ENCODE data around the gene PPFIA2.

The PPFIA2 gene

DNA sequence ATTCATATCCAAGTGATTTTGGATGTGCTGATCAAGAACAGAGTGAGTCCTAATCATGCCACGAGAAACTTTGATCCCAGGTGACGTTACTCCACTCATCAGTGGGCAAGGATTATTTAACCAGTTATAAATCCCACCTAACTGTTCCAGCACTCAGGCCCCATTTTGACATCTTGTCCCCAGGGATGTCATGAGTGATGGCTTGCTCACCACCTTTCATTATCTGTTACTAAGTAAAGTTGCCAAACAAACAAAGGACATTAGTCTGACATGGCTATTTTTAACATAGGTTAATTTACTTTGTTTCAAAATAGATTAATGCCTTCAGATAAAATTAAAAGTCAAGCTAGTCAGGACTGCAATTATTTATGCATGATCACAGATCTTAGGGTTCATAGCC lies 425.3 kb downstream of the PPFIA2 start:
- no peak for DNase-seq

DNA sequence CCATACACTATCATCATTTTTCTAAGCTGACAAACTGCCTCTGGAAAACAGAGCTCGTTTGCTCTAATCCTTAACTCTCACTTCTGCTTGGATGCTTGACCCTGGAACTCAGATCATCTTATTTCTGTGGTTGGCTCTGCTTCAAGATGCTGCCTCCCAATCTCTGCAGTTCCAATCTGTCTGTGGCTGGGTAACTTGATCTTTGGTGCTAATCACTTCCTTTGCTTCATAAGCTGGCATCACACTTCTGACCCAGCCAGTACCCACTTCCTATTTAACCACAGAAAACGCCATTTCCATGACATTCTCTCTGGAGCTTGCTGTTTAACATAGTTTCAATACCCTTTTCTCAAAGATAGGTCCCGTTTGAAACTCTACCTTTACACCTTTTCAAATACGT lies 427.1 kb downstream of the PPFIA2 start:
- no peak for DNase-seq

DNA sequence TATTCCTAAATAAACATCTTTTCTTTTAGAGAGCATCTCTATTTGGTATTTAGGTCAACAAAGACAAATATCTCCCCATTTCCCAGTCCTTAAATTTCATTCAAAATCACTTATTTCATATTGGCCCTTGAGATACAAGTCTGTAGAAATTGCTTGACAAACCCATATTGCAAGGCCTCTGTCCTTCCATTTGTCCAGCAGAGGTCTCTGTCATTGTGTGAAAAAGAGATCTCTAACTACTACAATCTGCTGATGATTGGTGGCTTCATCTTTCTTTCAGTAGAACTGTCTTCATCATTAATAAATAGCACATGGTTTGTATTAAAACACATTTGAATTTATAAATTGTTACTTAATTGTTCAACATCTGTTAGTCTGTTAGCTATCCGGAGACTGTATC lies 428.7 kb downstream of the PPFIA2 start:
- no peak for DNase-seq

DNA sequence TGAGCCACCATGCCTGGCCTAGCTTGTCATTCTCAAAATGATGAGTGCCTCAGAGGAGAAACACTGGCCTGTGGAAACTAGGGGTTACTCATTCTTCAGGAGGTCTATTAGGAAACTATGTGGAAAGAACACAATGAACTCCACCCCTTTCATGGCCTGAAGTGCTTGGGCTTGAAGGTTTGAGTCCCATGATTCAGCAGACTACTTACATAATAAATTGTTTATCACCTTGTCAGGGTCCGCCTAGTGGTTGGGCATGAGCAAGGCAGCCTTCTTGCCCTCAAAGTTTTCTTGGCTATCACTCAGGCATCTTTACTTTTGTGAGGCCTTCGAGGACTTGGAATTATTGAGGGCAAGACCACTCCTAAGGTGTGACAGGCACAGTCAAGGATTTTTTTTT lies 430.1 kb downstream of the PPFIA2 start:
- DNase-seq, result no peak

- DNase-seq, result no peak
Measured at GRCh38 chr12:81327425-81327824, 431.7 kb downstream of the PPFIA2 start.

DNA sequence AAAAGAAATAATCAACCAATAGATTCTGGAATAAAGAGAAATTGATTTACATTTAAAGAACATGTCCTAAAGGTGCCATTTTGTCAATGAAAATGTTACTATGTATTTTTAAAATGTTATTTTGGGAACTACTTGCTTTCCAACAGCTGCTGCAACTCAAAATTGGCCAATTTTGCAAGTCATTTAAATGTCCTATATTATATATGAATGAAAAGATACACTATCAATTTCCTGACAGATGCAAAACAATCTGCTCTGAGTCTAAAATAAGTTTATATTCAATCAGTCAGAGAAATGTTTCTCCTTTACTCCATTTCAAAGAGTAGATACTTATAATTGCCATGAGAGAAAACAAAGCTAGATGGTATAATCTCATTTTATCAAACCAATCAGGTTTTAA lies 434.1 kb downstream of the PPFIA2 start:
- no peak for DNase-seq

GRCh38 chr12:81314903-81315531 lies 444.1 kb downstream of the PPFIA2 start:
- DNase-seq, result no peak

- DNase-seq, result no peak
Measured at GRCh38 chr12:81303935-81304334, 455.2 kb downstream of the PPFIA2 start.

DNA sequence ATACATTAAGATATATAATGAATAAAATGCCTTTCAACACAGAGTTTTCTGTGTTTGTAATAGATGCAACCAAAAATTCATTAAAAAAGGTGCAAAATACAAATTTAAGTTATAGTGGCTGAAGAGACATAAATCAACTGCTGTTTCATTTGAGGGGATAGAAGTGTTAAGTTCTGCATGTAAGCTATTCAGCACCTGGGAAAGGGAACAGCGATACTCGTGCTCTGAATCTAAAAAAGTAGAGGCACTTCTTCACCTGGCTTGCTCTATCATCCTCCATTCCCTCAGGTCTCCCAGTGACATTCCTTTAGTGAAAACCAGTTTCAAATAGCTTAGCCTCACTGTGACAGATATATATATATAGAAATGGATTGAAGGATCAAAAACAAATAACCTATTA lies 458.7 kb downstream of the PPFIA2 start:
- DNase-seq, result no peak

DNA sequence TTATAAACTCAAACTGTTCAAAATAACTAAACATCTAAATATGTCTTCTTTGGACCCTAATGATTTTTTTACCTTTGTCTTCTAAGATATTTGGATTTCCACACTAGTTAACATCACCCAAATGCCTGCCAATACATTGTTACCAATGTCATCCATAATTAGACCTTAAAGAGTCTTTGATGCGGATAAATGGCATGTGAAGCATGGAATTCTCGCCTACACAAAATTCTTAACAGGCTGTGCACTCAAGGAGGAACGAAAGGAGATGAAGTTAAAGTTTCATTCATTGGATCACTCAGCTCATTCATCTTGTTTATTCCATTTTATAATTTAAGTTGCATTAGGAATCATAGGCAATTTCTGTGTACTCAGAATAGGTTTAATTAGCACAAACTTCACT lies 461.5 kb downstream of the PPFIA2 start:
- DNase-seq, result no peak

DNA sequence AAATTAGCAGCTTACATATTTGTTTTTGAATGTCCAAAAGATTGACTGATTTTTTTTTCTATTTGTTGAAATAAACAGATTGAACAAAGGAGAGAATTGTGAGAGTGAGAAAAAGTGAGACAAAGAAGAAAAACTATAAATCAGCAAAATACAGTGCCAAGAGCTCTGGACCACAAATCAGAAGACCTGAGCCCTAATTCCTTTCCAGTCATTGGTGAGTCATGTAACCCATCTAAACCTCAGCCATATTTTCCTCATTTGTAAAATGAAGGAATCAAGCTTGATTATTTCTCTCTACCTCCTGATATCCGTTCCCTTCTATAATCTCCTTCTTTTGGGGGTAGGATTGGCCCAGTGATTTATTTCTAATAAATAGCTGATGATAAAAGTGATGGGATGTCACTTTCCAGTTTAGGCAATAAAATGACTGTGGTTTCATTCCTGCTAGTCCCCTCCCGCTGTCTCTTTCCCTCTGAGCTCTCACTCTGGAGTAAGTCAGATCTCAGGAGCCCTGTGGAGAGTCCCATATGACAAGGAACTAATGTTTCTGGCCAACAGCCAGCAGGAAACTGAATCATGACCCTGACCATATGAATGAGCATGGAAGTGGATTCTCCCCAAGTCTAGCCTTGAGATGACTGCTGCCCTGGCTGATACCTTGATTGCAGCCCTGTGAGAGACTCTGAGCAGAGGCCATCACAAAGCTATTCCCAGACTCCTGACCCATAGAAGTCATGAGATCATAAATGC lies 462.4 kb downstream of the PPFIA2 start:
- no peak for DNase-seq

DNA sequence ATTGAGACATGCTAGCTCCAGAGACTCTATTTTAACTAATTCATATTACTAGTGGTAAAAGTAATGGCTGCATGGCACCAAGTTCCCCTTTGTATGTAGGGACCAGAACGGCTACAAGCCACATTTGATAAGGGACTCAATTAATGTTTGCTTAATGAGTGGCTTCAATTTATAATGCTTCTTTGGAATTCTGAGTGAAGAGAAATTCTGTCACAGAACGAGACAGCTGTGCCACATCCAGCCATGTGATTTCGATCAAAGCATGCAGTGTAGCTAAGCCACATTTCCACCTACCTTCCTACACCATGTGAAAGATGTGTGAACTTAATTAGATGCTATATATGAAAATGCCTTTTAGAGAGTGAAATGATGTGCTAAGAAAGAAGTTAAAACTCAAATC lies 463.9 kb downstream of the PPFIA2 start:
- no peak for DNase-seq

DNA sequence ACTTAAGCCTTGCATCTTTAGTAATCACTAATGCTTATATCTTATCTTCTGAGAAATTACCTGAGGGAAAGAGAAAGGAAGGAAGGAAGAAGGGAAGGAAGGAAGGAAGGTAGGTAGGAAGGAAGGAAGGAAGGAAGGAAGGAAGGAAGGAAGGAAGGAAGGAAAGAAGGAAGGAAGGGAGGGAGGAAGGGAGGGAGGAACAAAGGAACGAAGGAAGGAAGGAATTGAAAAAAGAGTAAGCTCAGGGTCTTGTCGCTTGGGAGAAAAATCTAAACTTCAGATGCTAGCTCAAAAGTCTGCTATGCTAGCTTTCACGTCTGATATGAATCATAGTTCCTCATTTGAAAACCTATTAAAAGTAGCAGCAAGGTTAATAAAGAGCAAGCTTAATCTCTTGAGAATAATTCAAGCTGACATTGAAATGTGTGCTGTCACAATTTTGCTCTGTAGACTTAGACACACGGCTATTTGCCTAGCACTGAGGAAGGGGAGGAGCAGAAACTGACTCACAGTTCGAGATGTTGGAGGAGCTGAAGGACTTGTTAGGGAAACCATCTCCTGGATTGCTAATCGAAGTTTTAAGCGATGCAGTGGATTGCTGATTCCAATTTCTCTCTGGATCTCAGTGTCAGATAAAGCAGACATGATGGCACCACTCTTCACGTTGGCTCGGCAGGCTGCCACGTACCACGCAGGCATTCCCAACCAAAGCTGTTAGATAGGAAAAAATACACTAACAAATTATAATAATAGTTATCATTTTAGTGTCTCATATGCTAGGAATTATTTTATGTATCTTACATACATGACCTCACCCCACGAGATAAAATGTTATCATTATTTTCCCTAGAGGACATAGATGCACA lies 464.6 kb downstream of the PPFIA2 start:
- no peak for DNase-seq

DNA sequence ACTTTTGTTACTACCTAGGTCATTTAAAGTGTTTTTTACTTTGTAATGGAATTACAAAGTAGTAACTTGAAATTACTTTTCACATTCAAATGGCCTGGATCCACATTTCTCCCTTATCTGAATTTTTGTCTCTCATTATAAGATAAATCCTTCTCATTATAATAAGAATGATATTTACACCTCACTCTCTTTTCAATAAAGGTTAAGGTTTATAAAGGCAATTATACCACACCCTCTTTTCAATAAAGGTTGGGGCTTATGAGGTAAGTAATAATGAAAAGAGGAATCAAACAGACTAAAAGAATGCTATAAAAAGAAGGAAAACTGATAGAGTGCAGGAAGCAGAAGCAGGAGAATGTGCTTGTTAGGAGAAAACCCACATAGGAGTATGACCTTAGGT lies 470.5 kb downstream of the PPFIA2 start:
- no peak for DNase-seq

DNA sequence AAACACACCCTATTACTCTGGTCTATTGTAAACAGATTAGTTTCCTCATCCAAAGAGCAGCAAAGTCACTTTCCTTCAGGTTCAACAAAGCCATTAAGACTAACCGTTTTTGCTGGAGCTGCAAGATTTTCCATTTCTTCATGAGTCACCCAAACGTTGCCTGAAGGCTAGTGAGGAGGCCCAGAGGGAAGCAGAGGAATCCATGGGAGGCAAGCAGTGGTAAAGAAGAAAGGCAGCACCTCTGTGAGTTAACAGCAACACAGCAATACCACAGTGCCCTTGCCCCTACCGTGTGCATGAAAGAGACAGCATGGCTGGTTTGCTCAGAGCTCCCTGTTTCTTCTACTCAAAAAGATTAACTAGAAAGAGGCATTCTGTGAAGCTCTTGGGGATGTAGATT lies 475.0 kb downstream of the PPFIA2 start:
- no peak for DNase-seq

GRCh38 chr12:81274637-81275529 lies 484.3 kb downstream of the PPFIA2 start:
- no peak for DNase-seq

DNA sequence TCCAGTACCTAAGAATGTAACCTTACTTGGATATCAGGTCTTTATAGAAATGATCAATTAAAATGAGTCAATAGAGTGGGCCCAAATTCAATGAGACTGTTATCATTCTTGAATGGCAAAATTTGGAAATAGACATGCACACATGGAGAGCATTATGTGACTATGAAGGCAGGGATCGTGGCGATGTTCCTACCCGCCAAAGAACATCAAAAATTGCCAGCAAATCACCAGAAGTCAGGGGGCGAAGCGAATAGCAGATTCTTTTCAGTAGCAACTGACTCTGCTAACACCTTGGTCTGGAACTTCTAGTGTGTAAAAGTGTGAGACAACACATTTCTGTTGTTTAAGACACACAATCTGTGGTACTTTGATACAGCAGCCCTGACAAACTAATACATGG lies 488.8 kb downstream of the PPFIA2 start:
- DNase-seq, result no peak

- no peak for DNase-seq
Measured at GRCh38 chr12:81263072-81263471, 496.1 kb downstream of the PPFIA2 start.

DNA sequence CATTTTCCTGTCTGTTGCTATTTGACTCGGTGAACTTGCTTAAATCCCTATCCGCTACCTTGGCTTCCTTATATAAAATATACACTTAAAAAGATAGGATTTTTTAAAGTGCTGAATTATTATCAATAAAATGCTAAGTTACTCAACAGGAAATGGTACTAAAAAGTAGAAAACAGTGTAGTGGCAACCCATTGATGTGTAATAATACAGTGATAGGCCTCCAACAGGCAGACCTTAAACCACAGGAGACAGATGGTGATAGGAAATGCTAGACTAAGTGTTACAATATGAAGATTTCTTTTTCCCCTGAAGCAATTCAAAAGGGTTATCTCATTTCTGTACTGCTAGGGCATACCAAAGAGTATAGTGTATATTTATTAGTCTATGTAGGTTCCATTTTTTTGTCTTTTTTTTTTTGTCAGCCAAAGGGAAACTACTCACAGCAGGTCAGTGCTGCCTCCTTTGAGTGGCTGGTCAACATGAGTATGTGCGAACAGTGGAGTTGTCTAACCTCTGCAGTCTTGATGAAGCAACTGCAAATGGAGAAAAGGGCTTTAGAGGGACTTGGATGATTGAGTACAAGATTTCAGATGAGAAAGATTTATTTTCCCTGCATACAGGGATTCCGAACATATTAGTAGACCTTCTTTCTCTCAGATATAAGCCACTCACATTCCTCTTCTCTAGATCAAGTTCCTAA lies 497.5 kb downstream of the PPFIA2 start:
- no peak for DNase-seq

GRCh38 chr12:81259360-81259759 lies 499.8 kb downstream of the PPFIA2 start:
- no peak for DNase-seq

DNA sequence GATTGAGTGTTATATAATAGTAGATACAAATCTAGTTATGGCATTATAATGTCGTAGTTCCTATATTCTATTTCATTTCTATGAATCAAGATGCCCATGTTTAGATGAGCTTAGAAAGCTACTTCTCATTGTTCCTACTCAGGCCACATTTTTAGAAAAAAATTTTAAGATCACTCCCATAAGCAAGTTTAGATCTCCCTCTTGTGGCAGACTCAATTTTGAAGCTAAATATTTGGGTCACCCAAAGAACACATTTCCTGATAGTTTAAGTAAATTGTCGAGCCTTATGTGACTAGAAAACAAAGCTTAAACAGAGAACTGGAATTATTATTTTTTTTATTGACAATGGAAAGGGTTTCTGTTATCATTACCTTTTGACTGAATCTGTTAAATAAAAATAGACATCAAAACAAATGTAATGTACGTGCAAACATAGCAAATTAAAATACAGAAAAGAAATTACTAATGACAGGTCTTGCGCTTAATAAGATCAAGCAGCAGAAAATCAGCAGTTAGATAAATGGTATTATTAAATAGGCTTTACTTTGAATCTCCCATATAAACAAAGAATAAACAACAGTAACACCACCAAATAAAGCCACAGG lies 501.1 kb downstream of the PPFIA2 start:
- no peak for DNase-seq

DNA sequence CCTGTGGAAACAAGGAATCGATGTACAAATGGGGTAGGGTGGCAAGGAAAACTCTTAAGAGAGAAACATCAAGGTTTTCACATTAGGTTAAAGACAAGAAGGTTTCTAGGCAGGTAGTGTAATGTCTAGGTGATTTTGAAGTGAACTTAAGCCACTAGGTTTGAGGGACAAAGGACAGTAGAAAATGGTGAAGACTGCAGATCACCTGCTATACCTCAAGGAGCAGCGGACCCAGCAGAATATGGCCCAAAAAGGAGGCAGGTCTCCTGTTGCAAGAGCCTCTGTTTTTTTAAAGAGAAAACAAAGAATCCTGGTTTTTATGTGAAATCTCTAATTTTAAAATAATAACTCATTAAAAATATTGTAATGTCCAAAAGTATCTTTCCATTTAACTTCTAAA lies 503.2 kb downstream of the PPFIA2 start:
- no peak for DNase-seq

Data from GOT3 (cell line).